Measurements from ENCODE around the gene ETNPPL. TPM values are rescaled to one million over a fixed set of nuclear protein-coding genes. Genes with fewer than 3 reads are reported as not detected.
"Not testable (repeated sequence)": the region's sequence is repeated elsewhere in the genome, so short reads cannot be mapped to it uniquely, and the experiment has no call there.

The ETNPPL gene
- total RNA-seq, 1 experiment from 2014 or later: not detected

DNA sequence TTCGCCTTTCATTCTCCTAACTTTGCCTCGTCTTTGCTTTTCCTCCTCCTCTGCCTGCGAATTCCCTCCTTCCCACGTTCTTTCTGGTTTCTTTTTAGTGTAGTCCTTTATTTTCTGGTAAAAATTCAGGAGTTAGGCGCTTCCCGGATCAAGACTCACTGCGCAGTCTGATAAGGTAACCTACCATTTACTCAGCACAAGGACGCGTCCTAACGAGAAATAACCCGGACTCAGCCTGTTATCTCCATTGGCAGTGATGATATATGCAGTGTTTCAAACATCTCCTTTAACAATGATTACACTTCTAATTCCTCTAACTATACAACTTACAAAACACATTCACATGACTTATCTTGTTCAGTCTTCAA is 357 bp upstream of the ETNPPL start:
- DNase-seq (ENCODE audit: extremely low read depth, low read depth): no peak

DNA sequence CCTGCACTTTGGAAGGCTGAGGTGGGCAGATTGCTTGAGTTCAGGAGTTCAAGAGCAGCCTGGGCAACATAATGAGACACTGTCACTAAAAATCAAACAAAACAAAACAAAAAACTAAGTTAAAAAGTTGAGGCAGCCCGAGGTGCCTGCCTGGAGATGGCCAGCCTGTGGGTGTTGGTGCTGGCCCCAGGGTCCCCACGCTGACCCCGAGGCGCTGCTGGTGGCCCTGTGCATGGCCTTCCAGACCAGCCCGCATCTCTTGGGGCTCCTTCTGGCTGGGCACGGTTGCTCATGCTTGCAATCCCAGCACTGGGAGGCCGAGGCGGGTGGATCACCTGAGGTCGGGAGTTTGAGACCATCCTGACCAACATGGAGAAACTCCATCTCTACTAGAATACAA is 4.4 kb downstream of the ETNPPL start:
- DNase-seq (ENCODE audit: extremely low read depth, low read depth): no peak

DNA sequence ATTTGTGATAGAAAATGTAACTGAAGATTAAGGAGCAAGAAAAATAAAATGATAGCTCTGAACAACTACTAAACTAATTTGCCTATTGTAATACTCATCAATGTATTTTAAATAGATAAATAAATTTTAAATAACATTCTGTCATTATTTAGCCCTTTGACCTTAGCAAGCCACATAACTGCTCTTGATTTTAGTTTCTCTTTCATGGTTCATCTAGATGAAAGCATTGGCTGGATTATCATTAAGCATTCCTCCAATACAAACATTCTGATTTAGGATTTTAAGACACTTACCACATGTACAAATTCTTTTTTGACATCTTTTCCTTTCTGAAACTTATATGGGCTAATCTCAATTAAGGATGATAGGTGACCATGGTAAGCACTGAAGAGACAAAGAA is 8.5 kb downstream of the ETNPPL start:
- DNase-seq (ENCODE audit: extremely low read depth, low read depth): no peak

DNA sequence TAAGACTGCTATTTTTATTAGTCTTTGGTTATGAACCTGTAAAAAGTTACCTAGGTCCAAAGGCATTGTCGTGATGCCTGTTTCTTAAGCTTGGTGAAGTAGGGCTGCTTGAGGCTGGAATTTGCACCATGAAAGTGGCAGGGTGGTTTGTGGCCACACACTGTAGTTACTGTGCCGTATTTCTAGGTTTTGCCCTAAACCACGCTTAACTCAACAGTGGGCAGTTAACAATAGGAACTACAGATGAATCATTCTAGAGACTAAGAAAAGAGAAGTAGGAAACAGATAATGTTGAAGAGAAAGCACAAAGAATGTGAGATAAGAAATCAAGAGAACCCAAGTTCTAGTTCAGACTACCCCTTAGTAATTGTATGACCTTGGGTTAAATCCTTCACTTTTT is 11.5 kb downstream of the ETNPPL start:
- DNase-seq (ENCODE audit: extremely low read depth, low read depth): no peak

DNA sequence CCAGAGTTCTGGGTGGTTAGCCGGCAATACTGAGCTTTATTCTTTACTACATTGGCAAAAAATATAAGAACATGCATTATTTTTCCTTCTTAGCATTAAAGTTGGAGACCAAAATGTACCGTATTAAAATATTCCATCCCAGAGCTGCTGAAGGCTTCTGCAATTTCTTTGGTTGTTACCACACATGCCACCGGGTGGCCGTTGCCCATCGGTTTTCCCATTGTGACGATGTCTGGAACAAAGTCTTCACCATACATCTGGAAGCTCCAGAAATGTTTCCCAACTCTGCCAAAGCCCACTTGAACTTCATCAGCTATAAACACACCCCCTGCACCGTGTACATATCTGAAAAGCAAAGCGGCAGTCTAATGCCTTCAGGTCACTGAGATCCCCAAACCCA is 13.7 kb downstream of the ETNPPL start:
- no peak for DNase-seq (ENCODE audit: extremely low read depth, low read depth)

DNA sequence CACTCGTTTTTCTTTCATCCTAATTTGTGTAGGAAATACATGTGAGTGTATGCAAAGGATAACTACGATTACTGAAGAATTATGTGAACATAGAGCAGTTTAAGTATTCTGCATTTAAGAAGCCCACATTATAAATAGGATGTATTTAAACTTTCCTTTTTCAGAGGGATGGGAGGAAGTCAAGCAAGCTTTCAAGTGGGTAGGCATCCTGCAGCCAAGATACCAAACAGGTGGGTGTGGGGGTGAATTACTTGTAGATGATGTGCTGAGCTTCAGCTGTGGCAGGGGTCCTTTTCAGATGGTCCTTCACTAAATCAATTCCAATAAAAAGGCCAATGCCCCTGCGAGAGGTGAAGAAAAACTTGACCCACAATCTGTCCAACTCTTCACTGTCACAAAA is 16.3 kb downstream of the ETNPPL start:
- no peak for DNase-seq (ENCODE audit: extremely low read depth, low read depth)

DNA sequence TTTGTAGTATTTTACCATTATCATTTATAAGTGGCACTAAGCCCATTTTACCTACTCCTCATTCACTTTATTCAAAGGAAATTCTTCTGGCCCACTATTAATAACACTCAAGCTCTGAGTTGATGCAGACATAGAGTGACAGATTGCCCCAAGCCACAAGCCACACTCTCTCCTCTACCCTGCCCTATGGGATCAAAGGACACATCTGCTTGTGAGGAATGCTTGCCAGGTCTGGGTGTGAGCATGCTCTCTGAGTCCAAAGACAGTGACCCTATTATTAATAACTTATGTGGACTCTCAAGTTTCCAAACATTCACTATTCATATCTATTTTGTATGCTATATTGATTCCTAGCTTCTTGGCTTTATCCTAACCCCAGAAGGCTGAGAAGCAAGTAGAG is 18.5 kb downstream of the ETNPPL start:
- no peak for DNase-seq (ENCODE audit: extremely low read depth, low read depth)

DNA sequence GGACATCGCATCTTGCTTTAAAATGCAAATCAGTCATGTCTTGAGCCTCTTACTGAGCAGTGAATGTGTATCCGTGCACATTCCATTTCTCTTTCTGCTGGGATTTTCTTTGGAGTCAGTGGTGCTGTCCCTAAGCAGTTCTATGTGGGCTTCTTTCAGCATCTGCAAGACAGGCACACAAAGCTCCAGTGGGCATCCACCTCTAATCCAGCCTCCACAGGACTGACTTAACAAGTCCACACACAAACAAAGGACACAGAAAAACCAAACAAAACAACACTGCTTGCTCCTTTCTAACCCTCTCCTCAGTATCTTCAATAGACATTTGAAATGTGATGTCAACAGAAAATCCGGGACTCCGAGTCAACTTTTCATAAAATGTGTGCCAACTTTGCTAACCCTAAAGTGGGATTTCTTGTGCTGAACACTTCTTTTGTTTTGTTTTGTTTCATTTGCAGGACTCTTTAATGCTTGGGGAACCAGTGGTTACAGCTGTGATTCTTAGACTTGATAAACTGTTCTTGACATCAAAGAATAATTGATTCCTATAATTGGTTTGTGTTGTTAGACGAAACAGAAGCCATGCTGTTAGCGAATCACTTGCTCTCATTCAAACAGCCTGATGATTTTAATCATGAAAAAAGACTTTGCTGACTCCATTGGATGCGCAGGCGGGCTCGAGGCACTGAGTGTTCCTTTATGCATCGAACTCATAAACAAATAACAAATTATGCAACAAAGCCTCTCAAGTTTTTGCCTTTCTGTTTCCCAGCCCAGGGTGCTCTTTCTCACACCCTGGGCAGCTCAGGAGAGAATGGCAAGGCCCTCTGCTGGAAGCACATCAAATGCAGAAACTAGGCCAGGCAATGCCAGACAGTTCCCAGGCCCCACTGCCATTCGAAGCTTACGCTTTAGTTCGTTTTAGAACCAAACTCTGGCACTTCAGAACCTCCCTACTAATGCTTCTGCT is 20.1 kb downstream of the ETNPPL start:
- DNase-seq (ENCODE audit: extremely low read depth, low read depth): no peak

DNA sequence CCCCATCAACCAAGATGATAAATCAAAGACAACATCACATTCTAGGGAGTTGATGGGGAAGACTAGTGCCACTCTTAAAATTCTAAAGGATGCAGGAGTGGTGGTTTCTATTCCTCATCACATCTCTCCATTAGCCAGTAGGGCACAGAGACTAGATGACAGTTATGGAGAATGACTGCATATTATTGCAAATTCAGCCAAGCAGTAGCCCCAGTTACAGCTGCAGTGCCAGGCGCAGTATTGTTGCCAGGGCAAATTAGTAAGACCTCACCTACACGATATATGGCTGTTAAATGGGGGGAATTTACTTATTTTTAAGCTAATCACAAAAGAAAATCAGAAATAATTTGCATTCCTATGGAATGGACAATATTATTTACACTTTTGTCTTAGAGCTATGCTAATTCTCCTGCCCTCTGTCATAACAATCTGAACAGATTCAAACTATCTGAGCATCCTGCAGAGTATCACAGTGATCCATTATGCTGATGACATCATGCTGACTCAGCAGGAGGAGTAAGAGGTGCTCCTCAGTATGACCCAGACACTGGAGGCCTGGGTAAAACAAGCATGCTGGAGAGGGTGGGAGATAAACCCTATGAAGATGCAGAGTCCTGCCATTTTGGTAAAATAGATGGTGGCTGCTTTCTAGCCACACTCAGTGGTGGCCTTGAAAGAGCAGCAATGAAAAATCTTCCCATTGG is 24.7 kb downstream of the ETNPPL start:
- no peak for DNase-seq (ENCODE audit: extremely low read depth, low read depth)

DNA sequence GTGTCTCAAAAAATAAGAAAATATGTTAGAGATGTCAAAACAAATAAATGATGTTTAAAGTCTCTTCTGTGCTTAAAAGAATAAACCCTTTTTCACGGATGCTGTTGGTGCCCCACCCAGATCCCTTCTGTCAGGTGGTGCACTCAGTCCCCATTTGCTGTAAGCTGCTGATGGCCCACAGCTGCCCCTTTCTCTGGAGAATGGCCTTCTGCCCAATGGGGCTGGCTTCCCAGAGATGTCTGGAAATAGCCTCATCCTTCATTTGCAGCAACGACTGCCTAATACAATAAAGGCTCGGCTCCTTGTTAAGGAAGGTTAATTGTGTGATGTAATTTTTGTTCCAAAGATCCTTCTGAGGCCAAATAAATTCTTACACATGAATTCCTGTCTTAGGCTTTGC is 31.8 kb downstream of the ETNPPL start:
- DNase-seq (ENCODE audit: extremely low read depth, low read depth): no peak

DNA sequence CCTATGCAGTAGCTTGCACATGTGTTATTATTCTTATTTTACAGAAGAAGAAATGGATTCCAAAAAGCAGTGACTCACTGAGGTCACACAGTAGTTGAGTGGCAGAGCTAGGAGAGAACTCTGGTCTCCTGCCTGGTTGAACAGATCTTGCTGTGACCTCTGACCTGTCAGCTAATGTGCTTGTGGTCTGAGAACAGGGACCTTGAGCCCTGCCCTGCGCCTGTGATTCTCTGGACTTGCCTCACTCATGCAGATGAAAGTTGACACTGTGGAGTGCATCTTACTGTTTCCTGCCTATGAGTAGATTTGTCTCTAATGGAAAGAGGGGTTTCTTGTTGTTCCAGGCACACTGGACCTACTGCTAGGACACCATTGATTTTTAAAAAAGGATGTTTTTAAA is 32.3 kb downstream of the ETNPPL start:
- DNase-seq (ENCODE audit: extremely low read depth, low read depth): no peak

DNA sequence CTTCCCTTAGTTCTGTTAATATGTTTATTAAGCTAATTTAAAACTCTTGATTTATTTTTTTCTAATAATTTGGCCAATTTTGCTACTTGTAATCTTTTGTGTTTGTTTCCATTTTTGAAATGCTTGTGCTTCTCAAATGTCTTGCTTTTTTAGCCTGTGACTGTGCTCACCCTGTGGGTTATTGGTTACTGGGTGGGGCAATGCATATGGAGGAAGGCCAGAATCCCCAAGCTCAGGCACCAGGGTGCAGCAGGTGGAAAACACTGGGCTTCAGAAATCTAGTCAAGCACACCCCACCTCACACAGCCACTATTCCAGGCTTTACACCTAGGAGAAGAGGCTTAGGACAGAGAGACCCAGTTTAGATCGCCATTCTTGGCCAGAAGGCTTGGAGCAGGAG is 33.1 kb downstream of the ETNPPL start:
- no peak for DNase-seq (ENCODE audit: extremely low read depth, low read depth)

DNA sequence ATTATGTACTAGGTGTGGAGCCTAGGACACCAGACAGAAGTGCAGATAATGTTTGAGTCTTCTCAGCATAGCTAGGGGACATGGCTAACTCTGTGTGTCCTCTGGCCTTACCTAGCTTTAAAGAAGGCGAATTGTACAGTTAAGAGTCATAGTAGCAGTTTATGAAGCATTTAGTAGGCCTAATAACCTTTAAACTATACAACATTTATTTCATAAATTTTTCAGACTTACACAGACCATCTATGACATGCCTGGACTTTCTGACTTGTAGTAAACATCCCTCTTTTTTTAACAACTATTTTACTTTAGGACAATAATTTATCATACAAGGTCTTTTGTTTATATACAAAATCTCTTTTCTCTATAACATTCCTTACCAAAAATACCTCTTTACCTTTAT is 37.4 kb downstream of the ETNPPL start:
- no peak for DNase-seq (ENCODE audit: extremely low read depth, low read depth)

DNA sequence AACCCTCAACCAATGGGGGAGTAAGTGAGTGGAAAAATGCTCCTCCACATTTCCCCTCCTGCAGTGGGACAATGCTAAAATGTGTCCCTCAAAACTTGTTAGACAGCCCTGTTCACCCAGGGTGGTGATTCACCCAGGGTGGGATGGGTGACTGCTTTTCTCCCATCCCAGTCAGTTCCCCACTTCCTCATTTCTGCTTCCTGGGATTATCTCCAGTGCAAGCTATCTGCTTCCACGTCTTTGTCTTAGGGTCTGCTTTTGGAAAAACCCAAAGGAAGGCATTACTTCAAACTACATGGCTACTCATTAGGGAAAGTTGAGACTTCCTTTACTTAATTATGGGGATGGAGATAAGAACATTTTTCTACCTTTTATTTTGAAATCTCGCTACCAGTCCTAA is 45.5 kb downstream of the ETNPPL start:
- DNase-seq (ENCODE audit: extremely low read depth, low read depth): no peak

DNA sequence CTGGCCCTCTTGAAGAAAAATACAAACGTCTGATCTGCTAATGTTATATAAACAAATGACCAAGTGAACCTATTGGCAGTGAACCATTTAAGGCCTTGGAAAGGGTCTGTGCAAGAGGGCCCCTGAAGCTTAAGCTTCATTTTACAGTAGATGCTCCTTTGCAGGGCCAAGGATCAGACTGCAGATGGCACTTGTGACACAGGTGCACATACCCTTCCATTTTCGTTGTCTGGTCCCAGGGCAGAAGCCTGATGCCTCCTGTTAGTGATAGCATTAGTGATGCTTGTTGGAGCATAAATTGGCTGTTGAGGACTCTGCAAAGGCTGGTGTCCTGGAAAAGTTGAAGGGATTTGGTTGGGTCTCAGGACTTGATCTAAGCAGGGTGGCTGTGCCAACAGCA is 46.5 kb downstream of the ETNPPL start:
- DNase-seq (ENCODE audit: extremely low read depth, low read depth): no peak

DNA sequence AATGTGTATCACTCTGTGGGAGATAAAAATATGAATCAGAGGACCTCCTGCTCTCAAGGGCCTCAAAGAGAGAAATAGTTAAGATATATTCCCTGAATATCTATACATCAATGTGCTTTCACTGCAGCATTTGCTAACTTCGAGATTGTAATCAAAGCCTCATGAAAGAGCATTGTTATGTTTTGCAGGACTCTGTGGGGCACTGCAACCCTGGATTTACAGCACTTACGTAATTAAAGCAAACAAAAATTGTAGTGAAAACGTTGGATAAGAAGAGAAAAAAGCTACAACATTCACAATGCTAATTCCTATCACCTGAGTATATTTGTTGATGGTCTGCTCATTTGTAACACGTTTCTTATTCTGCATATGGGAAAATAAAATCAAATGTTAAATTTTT is 48.0 kb downstream of the ETNPPL start:
- no peak for DNase-seq (ENCODE audit: extremely low read depth, low read depth)

DNA sequence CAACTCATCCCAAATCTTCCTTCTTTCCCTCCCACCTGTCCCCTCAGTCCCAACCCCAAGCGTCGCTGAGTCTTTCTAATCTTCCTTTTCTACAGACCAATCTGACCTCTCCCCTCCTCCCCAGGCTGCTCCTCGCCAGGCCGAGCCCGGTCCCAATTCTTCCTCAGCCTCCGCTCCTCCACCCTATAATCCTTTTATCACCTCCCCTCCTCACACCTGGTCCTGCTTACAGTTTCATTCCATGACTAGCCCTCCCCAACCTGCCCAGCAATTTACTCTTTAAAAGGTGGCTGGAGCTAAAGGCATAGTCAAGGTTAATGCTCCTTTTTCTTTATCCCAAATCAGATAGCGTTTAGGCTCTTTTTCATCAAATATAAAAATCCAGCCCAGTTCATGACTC is 52.3 kb downstream of the ETNPPL start:
- DNase-seq (ENCODE audit: extremely low read depth, low read depth): not testable (repeated sequence)

DNA sequence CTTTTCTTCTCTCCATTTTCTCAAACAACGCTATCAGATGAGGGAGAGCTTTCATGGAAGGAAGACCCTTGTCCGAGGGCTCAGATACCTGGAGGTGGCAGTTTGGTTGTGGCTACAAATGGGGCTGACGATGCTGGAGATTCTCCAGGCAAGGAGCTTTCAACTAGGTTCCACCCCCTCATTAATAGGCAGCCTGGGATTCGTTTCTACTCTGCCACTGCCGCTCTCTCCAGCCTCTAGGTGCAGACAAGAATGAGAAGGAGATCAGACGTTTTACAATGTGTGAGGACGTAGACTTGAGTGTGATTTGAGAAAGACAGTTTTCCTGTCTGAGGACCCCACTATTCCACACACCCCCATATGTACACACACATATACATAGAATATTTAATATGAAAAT is 53.1 kb downstream of the ETNPPL start:
- DNase-seq (ENCODE audit: extremely low read depth, low read depth): no peak

DNA sequence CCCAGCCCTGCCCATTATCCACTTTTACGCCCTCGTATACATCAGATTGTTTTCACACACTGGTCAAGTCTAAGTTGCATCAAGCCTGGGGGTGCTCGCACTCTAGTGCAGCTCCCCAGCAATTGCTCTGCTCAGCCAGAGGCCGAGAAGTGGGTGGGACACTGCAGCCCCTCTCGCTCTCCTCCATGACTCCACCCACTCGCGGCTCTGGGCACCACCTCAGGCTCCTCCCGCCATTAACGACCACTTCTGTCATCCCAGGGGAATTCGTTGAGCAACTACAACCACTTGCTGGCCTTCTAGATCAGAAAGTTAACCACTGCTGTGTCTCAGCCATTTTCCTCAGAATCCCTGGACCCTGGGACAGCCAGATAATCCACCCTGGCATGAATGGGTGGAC is 53.6 kb downstream of the ETNPPL start:
- no peak for DNase-seq (ENCODE audit: extremely low read depth, low read depth)

DNA sequence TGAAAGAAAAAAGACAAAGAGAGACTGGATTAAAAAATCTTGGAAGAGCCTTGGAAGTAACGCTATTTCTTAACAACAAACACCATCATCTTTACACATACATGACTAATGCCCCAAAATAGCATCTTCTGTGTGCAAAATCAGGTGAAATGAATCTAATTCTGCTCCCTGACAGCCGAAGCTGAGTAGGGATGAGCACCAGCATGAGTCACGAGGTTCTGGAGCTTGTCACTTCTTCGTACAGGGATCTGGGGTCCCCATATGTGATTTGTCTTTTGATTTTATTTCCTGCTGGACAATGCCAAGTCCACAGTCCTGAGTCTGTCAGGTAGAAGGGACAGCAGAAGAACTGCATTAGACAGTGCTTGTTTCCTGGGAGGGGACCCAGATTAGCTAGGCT is 56.6 kb downstream of the ETNPPL start:
- DNase-seq (ENCODE audit: extremely low read depth, low read depth): no peak

DNA sequence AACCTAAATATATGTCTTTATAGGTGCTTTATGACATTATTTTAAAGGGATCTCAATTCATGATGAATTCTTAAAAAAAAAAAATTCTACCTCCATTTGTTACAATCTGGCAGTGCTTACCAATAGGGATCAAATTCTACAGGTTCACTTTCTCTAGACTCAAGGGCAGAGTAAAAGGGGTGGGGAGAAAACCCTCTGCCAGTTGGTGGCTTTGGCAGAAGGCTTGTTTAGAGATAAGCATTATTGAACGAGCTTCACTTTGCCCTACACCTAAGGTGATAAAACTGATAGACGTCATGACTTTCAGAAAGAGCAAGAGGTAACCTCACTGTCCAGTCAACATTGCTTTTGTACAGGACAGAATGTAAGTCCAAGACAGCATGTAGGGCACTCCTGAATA is 58.9 kb downstream of the ETNPPL start:
- no peak for DNase-seq (ENCODE audit: extremely low read depth, low read depth)

DNA sequence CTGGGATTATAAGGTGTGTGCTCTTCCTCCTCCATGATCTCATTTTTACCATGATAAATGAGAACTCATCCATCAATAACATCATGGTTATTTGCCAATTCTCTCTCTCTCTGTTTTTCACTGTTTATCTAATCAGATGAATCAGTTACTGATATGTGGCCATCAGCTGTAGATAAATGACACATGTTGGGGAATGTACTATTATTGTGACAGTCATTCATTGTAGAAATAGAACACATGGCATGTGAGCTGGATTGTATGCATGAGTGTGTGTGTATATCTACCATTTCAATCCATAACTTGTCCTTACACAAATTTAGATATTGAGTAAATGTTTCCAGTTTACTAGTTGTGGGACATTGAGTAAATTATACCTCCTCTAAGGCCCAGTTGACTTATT is 59.5 kb downstream of the ETNPPL start:
- no peak for DNase-seq (ENCODE audit: extremely low read depth, low read depth)
